Right renal cortex interstitium (tissue), 3 donors: Measurements from ENCODE around the gene ZFX. TPM values are rescaled to one million over a fixed set of nuclear protein-coding genes. Genes with fewer than 3 reads are reported as not detected.

Experiments
- DNase-seq, 3 donors: peaks; one replicate each; pipeline ENCODE4 v3.0.0-alpha.2; 2013; ENCODE audit warnings: low read depth in 3 of 3, low spot score in 2 of 3
- polyA plus RNA-seq, 3 donors: library from polyadenylated mRNA; unstranded; fragments of 120-200 nt; gene quantifications; one replicate each; pipeline ENCODE4 v1.2.1, GENCODE V29; 2013; ENCODE audit not compliant: insufficient read length in 3 of 3

The ZFX gene
- polyA plus RNA-seq, 3 donors, result 29.2 to 32.6 (median 29.2) TPM

DNA sequence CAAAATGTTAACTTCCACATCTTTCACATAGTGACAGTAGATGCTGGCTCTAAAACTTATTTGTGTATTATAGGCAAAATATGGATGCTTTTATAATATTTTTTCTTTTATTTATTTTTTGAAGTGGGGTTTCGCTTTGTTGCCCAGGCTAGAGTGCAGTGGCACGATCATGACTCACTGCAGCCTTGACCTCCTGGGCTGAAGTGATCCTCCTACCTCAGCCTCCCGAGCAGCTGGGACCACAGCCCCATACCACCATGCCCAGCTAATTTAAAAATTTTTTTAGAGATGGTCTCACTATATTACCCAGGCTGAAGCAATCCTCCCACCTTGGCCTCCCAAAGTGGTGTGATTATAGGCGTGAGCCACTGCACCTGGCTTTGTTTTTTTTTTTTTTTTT is 48.6 kb downstream of the ZFX start:
- no peak for DNase-seq

DNA sequence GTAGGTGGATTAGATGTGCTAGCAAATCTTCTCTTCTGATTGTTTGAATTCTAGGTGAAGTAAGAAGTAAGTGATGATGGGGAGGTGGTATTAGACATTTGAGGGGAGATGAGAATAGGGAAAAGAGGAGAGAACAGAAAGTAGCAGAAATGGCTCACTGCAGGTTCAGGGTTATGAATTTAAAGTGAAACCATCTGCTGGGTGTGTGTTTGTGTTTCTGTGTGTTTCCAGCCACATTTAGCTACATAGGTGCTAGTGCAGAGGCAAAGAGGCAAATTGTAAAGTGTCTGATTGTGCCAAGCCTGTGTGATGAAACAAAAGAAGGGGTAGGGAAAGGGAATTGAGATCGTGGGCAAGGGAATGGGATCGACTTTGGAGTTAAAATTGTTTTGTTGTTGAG is 50.6 kb downstream of the ZFX start:
- DNase-seq, result no peak

DNA sequence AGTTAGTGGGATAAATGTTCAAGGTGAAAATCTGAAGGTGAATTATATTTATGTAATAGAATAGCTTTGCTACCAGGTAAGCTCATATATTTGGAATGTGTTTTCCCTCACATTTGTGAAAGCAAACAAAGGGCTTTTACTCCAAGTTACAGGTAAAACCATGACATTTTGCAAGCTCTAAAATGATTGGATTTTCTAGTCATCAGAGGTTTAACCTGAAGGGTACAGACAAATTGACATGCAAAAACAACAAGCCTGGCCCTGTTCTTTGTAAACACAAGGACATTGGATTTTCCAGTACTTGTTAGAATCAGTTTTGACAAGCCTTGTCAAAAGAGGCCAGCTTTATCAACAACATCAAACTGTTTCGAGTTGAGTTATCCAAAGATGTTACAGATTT is 51.7 kb downstream of the ZFX start:
- DNase-seq, result no peak

DNA sequence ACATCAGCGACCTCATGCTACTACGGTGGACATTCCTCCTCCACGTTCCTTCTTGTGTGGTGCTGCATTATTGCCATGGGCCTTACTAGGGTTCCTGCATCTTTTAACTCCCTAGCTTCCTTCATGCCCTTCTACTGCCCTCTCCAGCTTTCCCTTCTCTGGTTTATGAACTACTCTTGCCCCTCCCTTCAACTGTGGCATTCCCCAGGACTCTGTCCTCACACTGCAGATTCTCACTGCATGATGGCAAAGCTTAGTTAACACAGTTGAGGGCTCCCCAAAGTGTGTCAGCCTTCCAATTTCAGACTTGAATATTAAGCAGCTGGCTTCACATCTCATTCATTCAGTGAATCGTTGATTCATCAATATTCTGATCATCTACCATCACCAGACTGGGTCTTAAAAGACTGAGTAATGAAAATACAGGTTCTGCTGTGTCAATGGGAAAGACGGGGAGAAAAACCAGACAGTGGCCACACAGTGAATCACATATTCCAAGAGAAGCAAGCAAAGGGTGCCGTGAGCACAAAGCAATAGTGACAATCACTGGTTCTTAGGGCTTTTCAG is 53.0 kb downstream of the ZFX start:
- no peak for DNase-seq

DNA sequence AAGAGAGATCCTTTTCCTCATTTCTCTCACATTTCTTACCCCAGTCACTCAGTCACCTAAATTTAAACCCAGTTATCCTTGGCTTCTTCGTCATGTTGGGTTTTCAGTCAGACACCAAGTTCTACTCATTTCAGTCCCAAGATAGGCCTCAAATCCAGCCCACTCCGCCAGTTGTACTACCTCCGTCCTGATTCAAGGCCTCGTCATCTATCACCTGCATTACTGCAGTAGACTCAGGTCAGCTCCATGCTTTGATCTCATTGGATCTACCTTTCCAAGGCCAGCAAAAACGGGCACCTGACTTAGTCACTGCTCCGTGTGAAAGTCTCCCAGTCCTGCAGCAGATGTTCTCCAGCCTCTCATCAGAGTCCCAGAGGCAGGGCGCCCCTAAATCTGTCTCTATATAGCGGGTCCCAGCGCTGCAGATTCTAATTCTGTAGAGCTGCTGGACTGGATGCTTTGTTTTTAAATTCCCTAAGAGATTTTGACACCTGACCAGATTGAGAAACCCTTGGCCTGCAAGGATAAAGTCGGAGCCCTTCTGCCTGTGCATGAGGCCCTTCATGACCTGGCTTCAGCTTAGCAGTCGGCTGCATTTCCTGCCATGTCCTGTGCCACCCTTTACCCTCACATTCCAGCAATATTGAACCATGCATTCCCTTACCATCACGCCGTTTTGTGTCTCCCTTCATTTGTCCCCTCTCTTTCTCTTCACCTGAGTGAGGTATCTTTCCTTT is 53.7 kb downstream of the ZFX start:
- DNase-seq, result no peak

DNA sequence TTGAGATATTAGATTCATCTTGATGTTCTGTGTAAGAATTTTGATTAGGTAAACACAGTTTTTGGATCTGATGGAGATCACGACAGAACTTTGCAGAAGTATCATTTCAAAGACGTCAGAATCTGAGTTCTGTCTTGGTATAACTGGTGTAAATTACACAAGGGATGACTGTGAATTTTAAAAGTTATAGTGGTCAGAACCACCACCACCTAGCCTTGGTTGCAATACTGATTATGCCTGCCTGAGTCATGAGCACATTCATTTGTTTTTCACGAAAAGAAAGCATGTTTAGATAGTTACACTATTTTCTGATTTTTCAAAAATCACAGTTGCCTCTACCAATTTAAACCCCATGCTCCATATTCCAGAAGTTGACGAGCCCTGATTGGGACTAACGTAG is 54.8 kb downstream of the ZFX start:
- no peak for DNase-seq

DNA sequence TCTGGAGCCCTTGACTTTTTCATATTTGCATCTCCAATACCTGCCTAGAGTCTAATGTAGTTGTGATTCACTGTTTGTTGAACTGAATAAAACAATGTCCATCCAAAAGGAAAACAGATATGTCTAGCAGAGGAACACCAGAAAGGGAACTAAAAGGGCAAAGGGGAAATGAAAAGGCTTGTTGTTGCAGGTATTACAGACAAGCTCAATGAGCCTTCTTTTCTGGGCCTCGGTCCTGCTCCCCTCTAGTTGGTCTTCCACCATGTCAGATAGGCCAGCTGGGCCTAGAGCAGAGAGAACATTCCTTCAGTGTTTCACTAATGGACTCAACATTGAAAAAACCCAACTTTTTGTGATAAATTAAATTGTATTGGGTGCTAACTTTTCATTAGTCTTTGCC is 55.4 kb downstream of the ZFX start:
- DNase-seq, result no peak

DNA sequence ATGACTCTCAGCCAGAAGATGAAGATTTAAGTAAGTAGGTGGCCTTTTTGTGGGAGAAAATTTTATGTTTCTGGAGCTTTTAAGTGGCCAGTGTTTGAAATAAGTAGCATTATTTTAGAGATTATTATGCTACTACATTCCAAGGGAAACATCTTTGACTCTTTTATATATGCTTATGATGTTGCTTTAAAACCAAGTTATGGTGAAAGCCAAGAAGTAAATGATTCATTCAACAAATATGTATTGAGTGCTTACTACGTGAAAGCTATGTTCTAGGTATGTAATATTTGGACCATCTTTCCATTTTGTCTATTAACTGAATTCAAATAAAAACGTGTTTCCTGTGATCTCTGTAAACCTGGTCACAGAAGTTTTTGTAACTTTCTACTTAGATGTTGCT is 58.3 kb downstream of the ZFX start:
- DNase-seq, result no peak

DNA sequence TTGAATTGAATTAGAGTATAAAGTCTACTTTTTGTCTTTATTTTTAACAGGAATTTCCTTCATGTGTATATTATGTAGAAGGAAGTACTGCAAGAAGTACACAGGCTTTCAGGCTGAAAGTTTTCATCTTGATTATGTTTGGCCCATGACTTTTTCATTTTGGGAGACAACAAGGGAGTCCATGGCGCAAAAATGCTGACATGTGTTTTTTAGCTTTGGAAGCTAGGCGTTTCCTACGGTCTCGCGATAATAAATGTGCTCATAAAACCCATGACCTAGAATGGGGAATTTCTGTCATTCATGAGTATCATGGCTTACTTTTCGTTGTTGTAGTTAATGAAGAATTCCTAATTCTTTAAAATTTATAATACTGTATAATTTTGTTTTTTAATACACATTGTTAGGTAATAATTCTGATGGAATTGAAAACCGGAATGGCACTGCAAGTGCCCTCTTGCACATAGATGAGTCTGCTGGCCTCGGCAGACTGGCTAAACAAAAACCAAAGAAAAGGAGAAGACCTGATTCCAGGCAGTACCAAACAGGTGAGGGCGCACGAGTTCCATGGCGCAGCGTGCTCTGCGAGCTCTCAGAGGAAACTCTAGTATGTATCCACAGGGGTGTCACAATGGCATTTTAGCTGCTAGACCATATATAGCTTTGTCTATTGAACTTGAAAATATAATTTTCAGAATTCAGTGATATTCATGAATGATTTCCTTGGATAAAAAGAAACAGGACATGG is 59.1 kb downstream of the ZFX start:
- DNase-seq, result no peak

DNA sequence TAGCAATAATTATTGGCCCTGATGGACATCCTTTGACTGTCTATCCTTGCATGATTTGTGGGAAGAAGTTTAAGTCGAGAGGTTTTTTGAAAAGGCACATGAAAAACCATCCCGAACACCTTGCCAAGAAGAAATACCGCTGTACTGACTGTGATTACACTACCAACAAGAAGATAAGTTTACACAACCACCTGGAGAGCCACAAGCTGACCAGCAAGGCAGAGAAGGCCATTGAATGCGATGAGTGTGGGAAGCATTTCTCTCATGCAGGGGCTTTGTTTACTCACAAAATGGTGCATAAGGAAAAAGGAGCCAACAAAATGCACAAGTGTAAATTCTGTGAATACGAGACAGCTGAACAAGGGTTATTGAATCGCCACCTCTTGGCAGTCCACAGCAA is 60.7 kb downstream of the ZFX start:
- no peak for DNase-seq

DNA sequence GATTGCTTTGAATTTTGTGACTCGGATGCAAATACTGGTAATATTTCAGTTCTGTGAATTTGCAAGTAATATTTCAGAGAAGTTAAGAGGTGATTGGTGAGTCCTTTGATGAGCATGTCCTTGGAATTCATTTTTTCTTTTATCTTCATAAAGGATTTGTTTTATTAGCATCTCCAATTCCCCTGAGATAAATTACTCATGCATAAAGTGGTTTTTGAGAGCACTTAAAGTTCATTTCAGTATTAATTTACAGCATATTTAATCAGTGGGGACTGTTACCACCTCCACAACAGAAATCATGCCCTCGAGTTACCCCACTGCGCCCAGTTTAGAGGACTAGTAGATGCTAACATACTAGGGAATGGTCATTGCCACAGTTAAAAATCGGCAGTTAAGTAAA is 65.0 kb downstream of the ZFX start:
- DNase-seq, result no peak

DNA sequence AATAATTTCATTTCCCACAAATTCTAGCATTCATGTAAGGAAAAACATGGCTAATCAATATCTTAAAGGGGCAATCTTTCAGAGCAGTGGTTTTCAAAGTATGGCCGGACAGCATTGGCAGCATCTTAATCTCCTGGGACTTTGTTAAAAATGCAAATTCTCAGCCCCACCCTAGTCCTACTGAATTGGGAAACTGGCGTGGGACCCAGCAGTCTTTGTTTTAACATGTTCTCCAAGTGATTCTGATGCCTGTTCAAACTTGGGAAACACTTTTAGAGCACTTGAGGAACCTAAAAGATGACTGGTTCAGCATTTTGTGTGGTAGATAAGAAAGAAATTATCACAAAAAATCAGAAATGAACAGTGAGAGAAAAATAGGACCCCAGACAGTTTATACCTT is 65.7 kb downstream of the ZFX start:
- DNase-seq, result no peak

DNA sequence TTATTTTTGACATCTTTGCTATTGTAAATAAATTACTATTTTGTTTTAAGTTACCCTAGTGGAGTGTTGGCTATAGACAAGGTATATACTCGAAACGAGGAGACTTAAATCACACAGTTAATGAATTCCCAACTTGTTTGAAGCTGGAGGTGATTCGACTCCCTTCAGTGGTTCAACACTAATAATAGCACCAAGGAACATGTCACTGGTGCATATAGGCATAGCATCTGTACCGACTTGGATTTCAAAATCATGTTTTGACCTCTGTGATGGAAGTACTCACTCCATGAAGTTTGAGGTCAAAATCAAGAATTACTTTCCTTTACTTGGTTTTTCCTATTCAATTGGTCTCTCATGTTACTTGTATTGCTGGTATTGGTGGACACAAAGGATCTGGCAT is 66.5 kb downstream of the ZFX start:
- DNase-seq, result no peak

DNA sequence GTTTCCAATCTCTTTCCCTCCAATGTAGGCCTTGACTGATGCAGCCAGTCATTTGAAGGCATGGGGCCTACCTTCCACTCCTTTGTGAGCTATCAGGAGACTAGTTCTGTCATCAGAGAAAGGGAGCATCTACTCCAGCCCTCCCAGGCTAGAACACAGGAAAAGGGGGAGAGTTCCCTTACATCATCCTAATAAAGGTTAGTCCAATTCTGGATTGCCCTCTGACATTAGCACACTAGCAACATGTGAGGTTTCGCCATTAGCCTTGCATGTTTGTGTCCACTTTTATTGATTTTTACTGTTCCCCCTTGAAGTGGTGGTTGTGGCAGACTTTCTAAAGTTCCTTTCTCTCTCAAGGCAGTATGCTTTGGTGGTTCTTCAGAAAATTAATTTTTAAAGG is 67.3 kb downstream of the ZFX start:
- no peak for DNase-seq

DNA sequence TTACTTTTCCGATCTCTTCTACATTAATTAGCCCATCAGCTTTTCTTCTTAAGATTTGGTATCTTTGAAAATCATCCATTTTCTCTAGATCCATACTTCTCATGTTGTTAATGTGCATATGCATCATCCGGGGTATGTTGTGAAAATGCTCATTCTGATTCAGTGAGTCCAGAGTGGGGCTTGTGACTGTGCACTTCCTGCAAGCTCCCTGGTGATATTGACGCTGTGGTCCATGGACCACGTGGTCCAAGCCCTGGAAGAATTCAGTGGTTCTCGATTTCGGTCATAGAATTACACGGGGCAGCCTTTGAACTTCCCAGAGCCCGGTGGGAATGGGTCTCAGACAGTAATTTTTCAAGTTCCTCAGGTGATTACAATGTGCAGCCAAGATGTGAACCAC is 69.8 kb downstream of the ZFX start:
- DNase-seq, result no peak

DNA sequence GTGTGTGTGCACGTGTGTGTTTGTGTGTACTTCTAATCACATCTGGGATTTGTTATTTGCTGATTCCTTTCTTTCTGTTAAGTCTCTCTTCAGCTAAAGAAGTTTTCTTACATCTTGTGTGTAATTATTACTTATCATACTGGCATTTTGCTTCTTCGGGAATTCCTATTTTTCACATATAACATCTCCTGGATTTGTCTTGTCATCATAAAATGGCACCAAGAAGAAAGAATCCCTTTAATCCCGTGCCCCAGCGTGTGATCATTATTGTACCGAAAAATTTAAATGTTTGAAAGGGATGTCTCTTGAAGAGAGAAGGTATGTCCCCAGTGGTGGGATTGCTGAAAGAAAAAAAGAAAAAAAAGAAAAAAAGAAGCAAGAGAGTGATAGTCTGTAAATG is 72.3 kb downstream of the ZFX start:
- no peak for DNase-seq

DNA sequence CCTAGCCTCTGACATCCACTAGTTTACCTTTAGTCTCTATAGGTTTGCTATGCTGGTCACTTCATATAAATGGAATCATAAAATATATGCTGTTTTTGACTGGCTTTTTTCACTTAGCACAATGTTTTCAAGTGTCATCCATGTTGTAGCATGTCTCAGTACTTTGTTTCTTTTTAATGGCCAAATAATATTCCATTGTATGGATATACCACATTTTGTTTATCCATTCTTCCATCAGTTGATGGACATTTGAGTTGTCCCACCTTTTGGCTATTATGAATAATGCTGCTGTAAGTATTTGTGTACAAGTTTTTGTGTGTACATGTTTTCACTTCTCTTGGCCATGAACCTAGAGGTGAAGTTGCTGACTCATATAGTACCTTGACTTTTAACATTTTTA is 75.7 kb downstream of the ZFX start:
- DNase-seq, result no peak

DNA sequence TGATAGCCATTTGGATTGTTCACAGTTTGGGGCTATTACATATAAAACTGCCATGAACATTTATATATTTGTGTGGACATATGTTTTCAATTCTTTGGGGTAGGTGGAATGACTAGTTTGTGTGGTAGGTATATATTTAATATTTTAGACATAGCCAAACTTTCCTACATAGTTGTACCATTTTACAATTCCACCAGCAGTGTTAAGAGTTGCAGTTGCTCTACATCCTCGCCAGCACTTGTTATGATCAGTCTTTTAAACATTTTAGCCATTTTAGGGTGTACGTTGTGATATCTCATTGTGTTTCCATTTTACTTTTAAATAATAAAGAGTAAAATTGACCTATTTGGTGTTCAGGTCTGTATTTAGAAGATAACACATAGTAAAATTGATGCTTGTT is 76.6 kb downstream of the ZFX start:
- no peak for DNase-seq

DNA sequence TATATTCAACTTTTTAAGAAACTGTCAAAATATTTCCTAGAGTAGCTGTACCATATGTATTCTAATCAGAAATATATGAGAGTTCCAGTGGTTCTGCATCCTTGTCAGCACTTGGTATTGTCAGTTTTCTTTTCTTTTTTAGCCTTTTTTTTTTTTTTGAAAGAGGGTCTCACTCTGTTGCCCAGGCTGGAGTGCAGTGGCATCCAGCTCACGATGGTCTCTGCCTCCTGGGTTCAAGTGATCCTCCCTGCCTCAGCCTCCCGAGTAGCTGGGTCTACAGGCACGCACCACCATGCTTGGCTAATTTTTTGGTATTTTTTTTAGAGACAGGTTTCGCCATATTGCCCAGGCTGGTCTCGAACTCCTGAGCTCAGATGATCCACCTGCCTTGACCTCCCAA is 79.1 kb downstream of the ZFX start:
- no peak for DNase-seq

DNA sequence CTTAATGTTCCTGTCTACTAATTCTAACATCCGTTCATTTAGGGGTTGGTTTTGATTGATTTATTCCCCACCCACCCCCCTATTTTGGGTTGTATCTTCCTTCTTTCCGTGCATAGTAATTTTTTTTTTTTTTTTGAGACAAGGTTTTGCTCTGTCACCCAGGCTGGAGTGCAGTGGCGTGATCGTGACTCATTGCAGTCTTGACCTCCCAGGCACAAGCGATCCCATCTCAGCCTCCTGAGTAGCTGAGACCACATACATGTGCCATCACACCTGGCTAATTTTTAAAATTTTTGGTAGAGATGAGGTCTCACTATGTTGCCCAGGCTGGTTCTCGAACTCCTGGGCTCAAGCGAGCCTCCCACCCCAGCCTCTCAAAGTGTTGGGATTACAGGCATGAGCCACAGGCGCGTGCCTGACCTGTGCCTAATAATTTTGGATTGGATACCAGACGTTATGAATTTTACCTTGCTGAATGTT is 79.9 kb downstream of the ZFX start:
- DNase-seq, result no peak

DNA sequence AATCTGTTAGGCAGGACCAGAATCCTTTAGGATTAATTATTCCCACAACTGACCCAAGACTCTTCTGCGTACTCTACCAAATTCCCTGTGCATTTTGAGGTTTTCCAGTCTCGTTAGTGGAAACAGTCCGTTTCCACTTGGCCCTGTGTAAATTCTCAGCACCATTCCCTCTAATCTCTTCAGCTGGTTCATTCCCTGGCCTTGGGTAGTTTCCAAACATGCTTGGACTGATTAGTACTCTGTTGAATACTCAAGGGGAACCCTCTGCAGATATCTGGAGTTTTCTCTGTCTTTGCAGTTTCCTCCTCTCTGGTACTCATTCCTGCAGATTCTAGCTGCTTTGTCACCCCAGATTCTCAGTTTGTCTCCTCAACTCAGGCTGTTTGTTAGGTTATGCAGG is 80.4 kb downstream of the ZFX start:
- DNase-seq, result no peak

DNA sequence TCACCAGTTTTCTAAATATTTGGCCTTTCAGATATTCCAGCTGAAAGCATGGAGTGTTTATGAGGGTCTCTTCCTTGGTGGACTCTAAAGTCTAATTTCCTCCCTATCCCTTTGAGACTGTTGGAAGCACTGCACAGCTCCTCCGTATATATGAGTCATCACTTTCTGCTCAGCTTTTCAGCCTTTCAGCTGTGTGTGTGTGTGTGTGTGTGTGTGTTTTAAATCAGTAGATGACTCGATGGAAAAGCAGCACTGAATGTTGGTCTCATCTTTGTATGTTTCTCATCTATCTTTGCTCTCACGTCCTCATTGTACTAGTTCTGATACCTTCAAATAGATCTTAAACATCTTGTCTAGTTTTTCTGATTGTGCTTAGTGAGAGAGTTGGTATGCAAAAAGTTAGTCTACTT is 81.6 kb downstream of the ZFX start:
- no peak for DNase-seq
